RCC 7860 (cell line): ENCODE results near the gene PRKG1.

Experiments
- DNase-seq: peaks from one replicate; pipeline ENCODE4 v3.0.0-alpha.2; 2015; ENCODE audit warnings: low spot score
- FAIRE-seq: peaks from 2 replicates; lab custom pipeline; 2012; peaks lifted over from hg19 to GRCh38; lab: Jason Lieb, UNC

Gene PRKG1

GRCh38 chr10:52256832-52257691, 1182.8 kb downstream of the PRKG1 start:
- FAIRE-seq: no peak
- no peak for DNase-seq

DNA sequence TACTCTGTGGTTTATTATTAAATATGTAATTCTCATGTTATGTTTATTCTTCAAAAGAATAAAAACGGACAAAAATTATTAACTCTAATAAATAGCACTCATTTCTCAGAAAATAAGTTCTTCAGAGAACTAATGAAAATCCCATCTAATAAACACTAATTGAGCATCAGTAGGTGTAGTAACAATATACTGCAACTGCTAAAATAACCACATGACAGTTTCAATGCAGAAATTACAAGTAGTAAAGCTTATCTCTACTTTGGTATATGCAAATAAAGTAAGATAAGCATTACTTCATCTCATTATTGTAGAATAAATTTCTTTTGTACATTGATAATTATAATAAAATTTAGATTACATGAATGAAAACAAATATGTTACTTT, 1183.4 kb downstream of the PRKG1 start:
- no peak for FAIRE-seq
- DNase-seq: no peak

DNA sequence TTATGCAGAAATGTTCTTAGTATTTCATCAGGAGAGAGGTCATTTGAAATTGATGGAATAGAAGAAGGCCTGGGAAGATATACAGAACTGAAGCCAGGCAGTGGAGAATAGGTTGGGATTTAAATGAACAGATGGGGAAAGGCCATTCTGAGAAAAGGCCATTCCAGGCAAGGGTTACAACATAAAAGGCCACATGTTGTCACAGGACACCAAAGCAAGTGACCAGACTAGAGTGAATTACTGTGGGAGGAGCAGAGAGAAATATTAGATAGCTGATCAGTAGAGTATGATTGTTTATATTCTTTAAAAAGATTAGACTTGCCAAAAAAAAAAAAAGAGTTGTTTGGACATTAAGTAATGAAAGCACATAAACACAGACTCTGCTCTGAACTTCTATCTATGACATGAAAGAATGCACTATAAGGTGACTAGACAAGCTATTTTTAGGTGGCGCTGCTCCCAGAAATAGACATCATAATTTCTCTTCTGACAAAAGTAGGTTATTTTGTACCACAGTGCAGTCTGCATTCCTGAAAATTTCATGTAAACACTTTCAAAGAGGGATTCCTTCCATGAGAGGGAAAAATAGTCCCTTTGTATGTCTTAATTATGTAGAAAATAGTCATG, 1184.6 kb downstream of the PRKG1 start:
- DNase-seq (no peak), FAIRE-seq (no peak)

- FAIRE-seq (no peak), DNase-seq (no peak)
These were observed 1185.1 kb downstream of the PRKG1 start for GRCh38 chr10:52259426-52259812.

- DNase-seq (no peak), FAIRE-seq (no peak)
These were observed 1187.1 kb downstream of the PRKG1 start for GRCh38 chr10:52261362-52261761.

DNA sequence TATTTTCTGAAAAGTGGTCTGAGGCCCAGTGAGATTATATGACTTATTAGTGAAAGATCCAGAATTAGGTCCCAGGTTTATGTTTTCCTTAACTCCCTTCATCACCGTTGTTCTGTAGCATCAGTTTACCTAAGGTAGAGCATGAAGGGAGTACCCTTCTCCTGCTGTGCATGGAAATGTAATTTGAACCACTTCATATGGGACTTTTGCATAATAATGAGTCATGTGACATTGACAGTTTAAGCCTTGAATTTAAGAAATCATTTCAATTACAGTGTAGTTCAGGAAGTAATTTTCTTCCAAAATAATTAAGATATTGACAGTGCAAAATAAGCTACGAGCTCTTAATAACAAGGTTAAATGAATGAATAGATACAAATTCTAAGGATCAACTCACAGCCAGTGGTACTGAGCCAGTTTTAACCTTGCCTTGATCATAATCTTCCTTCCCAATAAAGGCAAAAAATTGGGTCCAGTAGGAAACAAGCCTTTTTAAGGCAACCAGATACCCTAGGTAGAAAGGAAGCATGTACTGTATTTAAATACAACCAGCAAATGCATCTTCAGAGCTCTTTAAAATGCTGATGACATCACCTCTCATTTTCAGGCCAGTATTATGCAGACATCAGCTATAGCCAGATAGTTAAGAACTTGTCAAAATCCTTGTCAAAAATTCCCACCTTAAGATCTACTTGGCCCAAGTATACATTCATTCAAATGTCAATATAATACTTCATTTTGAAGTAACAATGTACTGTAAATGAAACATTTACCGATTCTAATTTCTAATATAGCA, 1191.0 kb downstream of the PRKG1 start:
- no peak for DNase-seq
- no peak for FAIRE-seq

- FAIRE-seq (no peak), DNase-seq (no peak)
These were observed 1192.6 kb downstream of the PRKG1 start for GRCh38 chr10:52266858-52267257.

- FAIRE-seq (no peak), DNase-seq (no peak)
These were observed 1194.5 kb downstream of the PRKG1 start for GRCh38 chr10:52268790-52269189.

DNA sequence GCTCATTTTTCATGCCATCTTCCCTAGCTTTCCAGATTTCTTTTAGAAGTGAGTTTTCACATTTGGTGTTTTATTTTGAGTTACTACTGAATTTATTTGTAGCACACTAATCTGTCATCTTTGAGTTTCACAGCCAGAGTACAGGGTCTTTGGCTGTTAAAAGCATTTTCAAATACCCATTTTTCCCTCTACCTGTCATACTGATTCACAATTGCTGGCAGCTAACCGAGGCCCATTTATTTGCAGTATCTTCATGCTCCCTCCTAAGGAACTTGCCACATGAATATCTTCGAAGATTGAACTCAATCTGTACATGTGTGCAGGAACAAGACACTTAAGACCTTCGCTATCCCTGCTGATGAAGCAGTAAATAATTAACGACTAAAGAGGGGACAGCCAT, 1194.9 kb downstream of the PRKG1 start:
- FAIRE-seq: no peak

DNA sequence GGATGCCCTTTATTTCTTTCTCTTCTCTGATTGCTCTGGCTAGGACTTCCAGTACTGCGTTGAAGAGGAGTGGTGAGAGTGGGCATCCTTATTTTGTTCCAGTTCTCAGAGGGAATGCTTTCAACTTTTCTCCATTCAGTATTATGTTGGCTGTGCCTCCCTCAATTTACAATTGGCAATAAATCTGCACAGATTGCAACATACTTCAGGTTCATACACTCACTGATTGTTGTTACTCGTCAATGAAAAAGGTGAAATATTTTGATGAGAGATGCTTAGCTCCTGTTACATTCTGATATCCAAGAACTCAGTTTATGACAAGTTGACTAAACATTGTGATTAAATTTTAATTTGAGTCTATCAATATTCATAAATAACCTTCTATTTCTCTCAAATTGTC, 1201.9 kb downstream of the PRKG1 start:
- DNase-seq: no peak

More for the DNA sequence above, 1194.9 kb downstream of the PRKG1 start:
- DNase-seq: no peak

GRCh38 chr10:52276986-52277385, 1202.7 kb downstream of the PRKG1 start:
- FAIRE-seq: no peak

More for the DNA sequence above, 1201.9 kb downstream of the PRKG1 start:
- FAIRE-seq: no peak

GRCh38 chr10:52279546-52279945, 1205.3 kb downstream of the PRKG1 start:
- FAIRE-seq (no peak), DNase-seq (no peak)

More at GRCh38 chr10:52276986-52277385, 1202.7 kb downstream of the PRKG1 start:
- no peak for DNase-seq

DNA sequence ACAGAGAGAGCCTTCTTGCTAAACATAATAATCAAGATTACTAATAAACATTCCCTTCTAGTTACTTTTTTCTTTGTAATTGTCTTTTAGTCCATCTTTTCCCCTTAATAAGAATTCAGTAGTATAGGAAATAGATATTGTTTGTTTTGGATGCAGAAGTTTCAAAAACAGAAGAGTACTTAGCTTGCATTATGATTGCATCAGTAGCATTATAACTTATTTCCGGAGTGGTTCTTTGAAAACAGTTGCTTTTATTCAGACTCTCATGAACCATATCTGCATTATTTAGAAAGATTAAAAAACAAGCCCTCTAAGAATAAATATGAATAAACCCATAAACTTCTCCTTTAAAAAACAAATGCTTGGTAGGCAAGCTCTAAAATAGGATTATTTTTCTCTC, 1205.8 kb downstream of the PRKG1 start:
- FAIRE-seq (no peak), DNase-seq (no peak)

GRCh38 chr10:52283174-52283573, 1208.9 kb downstream of the PRKG1 start:
- DNase-seq: no peak
- no peak for FAIRE-seq

GRCh38 chr10:52284416-52285013, 1210.2 kb downstream of the PRKG1 start:
- no peak for FAIRE-seq
- DNase-seq: no peak

- no peak for FAIRE-seq
- DNase-seq: no peak
These were observed 1213.6 kb downstream of the PRKG1 start for GRCh38 chr10:52287866-52288265.

- FAIRE-seq (no peak), DNase-seq (no peak)
These were observed 1223.5 kb downstream of the PRKG1 start for GRCh38 chr10:52297747-52298146.

DNA sequence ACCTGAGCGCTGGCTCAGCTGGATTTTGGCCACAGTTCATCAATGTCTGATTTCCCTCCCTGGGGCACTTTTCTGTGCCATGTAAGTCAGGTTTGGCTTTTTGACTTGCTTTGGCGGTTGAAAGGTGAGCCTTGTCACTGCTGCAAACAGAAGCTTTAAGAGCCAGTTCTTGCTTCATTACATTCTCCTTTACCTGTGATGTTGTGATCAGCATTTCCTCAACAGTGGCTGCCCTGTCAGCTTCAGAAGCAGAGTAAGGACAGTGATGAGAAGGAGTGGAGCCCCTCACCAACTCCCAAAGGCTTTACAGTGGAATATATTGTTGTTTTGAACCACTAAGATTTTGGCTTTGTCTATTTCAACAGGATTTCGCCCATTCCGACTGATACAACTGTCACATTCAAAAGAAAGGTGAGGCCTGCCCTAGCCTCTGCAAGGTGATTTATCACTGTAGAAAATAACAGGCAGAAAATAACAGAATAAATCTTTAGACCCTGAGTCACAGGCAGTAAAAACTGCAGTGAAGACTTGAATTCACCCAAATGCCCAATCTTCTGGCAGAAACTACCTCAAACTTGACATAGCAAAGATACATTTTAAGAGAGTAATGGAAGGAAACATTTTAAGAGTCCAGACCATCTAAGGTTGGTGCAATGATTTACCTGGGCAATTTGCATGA, 1226.5 kb downstream of the PRKG1 start:
- FAIRE-seq: no peak
- DNase-seq: no peak

GRCh38 chr10:52308251-52309031, 1234.2 kb downstream of the PRKG1 start:
- DNase-seq: peak; percentile 53
- FAIRE-seq: no peak

DNA sequence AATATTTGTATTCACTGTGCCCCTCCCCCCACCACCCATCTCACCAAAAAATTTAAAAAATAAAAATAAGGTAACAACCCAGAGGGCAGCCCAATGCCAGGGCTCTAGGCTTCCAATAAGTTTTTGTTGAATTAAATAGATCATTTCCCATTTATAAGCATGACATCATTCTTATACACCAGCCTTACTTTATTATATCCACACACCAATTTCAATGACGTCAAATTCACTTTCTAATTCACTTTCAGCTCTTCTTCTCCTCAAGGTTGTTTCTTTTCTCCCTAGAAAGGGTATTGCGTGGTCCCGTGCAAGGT, 1238.6 kb downstream of the PRKG1 start:
- DNase-seq (no peak), FAIRE-seq (no peak)
